H7 (cell line): ENCODE measurements around the gene ZCCHC7. TPM values are rescaled to one million over a fixed set of nuclear protein-coding genes. Genes with fewer than 3 reads are reported as not detected.
A peak's percentile ranks its signal among the peaks of the same experiment; 100 is the strongest.
"Not testable (repeated sequence)": the region's sequence is repeated elsewhere in the genome, so short reads cannot be mapped to it uniquely, and the experiment has no call there.

Experiments used
- DNase-seq: peaks from one replicate; pipeline ENCODE4 v3.0.0; 2012
- H3K27me3 ChIP-seq: 2 replicates; pipeline ENCODE4 v1.6.0; 2011; ENCODE audit warnings: mild to moderate bottlenecking, low read length; ENCODE audit not compliant: control insufficient read depth, insufficient read depth
- H3K36me3 ChIP-seq: replicated peaks from 2 replicates; pipeline ENCODE4 v1.5.1; 2011; ENCODE audit warnings: low read length; ENCODE audit not compliant: control insufficient read depth, insufficient read depth
- H3K4me3 ChIP-seq: 2 replicates; pipeline ENCODE4 v1.5.1; 2011; ENCODE audit warnings: low read depth, mild to moderate bottlenecking, control low read depth, low read length, moderate library complexity; ENCODE audit not compliant: insufficient read depth
- total RNA-seq: library from RNA; depleted of rRNA; stranded (reverse); fragments of >200 nt; shearing (Covaris generic); gene quantifications from 2 replicates; pipeline ENCODE4 v1.2.3, GENCODE V29; 2014

ZCCHC7 gene
- total RNA-seq, 1 experiment from 2014 or later, result 20.5 TPM

- Histone ChIP-seq H3K4me3 (no peak overlapping the region), H3K36me3 (no peaks in the 10 kb centered on the region), H3K27me3 (no peaks in the 10 kb centered on the region)
- DNase-seq, result no peak
Measured at GRCh38 chr9:37383393-37383792, 263.0 kb downstream of the ZCCHC7 start.

- Histone ChIP-seq H3K27me3 (no peaks in the 10 kb centered on the region), H3K4me3 (no peak overlapping the region), H3K36me3 (no peaks in the 10 kb centered on the region)
- no peak for DNase-seq
Measured at GRCh38 chr9:37383876-37384746, 263.7 kb downstream of the ZCCHC7 start.

GRCh38 chr9:37385286-37385685 is 264.9 kb downstream of the ZCCHC7 start:
- Histone ChIP-seq H3K36me3 (no peaks in the 10 kb centered on the region), H3K4me3 (no peak overlapping the region), H3K27me3 (no peaks in the 10 kb centered on the region)
- no peak for DNase-seq

GRCh38 chr9:37386988-37387387 is 266.6 kb downstream of the ZCCHC7 start:
- Histone ChIP-seq H3K4me3 (no peak overlapping the region), H3K27me3 (no peaks in the 10 kb centered on the region), H3K36me3 (no peaks in the 10 kb centered on the region)
- no peak for DNase-seq

GRCh38 chr9:37390759-37391158 is 270.4 kb downstream of the ZCCHC7 start:
- DNase-seq, result peak; percentile 83
- Histone ChIP-seq H3K36me3 (no peaks in the 10 kb centered on the region), H3K4me3 (no peak overlapping the region), H3K27me3 (no peaks in the 10 kb centered on the region)

GRCh38 chr9:37392272-37392671 is 271.9 kb downstream of the ZCCHC7 start:
- no peaks in the 10 kb centered on the region for H3K27me3 ChIP-seq
- H3K36me3 ChIP-seq, result no peaks in the 10 kb centered on the region
- no peak overlapping the region for H3K4me3 ChIP-seq
- peak; percentile 69 for DNase-seq

GRCh38 chr9:37395229-37395628 is 274.9 kb downstream of the ZCCHC7 start:
- Histone ChIP-seq H3K4me3 (no peak overlapping the region), H3K27me3 (no peaks in the 10 kb centered on the region), H3K36me3 (no peaks in the 10 kb centered on the region)
- DNase-seq, result no peak

GRCh38 chr9:37395663-37396062 is 275.3 kb downstream of the ZCCHC7 start:
- no peak for DNase-seq
- Histone ChIP-seq H3K27me3 (no peaks in the 10 kb centered on the region), H3K36me3 (no peaks in the 10 kb centered on the region), H3K4me3 (no peak overlapping the region)

GRCh38 chr9:37397948-37398347 is 277.6 kb downstream of the ZCCHC7 start:
- H3K4me3 ChIP-seq, result not testable (repeated sequence)

GRCh38 chr9:37398464-37399025 is 278.2 kb downstream of the ZCCHC7 start:
- no peak for DNase-seq
- no peak overlapping the region for H3K4me3 ChIP-seq
- no peaks in the 10 kb centered on the region for H3K36me3 ChIP-seq
- no peaks in the 10 kb centered on the region for H3K27me3 ChIP-seq

More at GRCh38 chr9:37397948-37398347, 277.6 kb downstream of the ZCCHC7 start:
- not testable (repeated sequence) for H3K36me3 ChIP-seq, H3K27me3 ChIP-seq, DNase-seq

GRCh38 chr9:37399336-37399735 is 279.0 kb downstream of the ZCCHC7 start:
- DNase-seq, result no peak
- Histone ChIP-seq H3K27me3 (no peaks in the 10 kb centered on the region), H3K36me3 (no peaks in the 10 kb centered on the region), H3K4me3 (no peak overlapping the region)

- no peaks in the 10 kb centered on the region for H3K36me3 ChIP-seq
- H3K27me3 ChIP-seq, result no peaks in the 10 kb centered on the region
- DNase-seq, result no peak
- no peak overlapping the region for H3K4me3 ChIP-seq
Measured at GRCh38 chr9:37404590-37404989, 284.2 kb downstream of the ZCCHC7 start.

GRCh38 chr9:37405350-37405749 is 285.0 kb downstream of the ZCCHC7 start:
- H3K4me3 ChIP-seq, result no peak overlapping the region
- no peaks in the 10 kb centered on the region for H3K36me3 ChIP-seq
- no peaks in the 10 kb centered on the region for H3K27me3 ChIP-seq
- no peak for DNase-seq

- Histone ChIP-seq H3K27me3 (no peaks in the 10 kb centered on the region), H3K36me3 (no peaks in the 10 kb centered on the region), H3K4me3 (no peak overlapping the region)
- DNase-seq, result no peak
Measured at GRCh38 chr9:37405764-37406380, 285.5 kb downstream of the ZCCHC7 start.
